Muscle of arm (tissue), 12 donors: ENCODE results near the gene BCL2L1. TPM values are rescaled to one million over a fixed set of nuclear protein-coding genes. Genes with fewer than 3 reads are reported as not detected.

Experiments used
- DNase-seq: peaks from one replicate; pipeline ENCODE4 v3.0.0-alpha.2; 2013
- polyA plus RNA-seq, 12 donors: library from polyadenylated mRNA; unstranded; fragments of 120-200 nt; gene quantifications; one replicate each; pipeline ENCODE4 v1.2.1, GENCODE V29; 2013; ENCODE audit not compliant: insufficient read length in 12 of 12

The BCL2L1 gene
- polyA plus RNA-seq, 12 donors: 24.0 to 55.2 (median 32.4) TPM; not detected in 1

DNA sequence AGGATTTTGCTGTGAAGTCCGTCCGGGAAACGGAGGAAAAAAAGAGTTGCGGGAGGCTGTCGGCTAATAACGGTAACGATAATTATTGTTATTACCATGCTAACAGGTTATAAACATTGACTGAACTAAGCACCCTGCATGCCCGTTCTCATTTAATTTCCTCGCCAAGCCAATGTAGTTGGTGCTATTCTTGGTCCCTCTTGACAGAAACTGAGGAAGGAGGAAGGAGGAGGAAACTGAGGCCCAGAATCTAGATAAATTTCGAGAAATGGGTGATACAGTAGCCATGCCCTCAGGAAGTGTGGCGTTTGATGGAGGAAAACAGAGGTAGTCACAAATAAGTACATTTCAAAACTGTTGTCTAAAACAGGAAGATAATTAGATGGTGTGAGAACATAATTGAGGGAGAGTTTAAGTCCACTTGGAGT lies 16.9 kb upstream of the BCL2L1 start:
- no peak for DNase-seq

GRCh38 chr20:31738729-31739549 lies 16.3 kb upstream of the BCL2L1 start, which contains the start of gene TPX2:
Gene TPX2, plus strand, starts transcription at chr20:31739290. Its CDS starts 18,187 bp downstream, at chr20:31757477.
- DNase-seq: peak; percentile 97

- DNase-seq: no peak
These were observed 8.7 kb upstream of the BCL2L1 start for GRCh38 chr20:31731321-31731717.

- DNase-seq: peak; percentile 97
These were observed 831 bp upstream of the BCL2L1 start for GRCh38 chr20:31723319-31724078.

DNA sequence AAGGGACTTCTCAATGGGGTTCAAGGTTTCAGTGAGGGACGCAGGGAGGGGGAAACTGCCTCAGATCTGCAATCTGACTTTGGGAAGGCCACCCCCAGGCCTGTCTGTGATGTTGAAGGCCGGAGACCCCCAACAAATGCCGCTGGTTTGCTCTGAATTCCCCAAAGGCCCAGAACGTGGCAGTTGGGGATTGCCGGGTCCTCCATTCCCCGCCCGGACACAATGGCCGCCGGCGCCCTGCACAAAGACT lies 326 bp upstream of the BCL2L1 start:
- no peak for DNase-seq

GRCh38 chr20:31721408-31722256 lies 1.0 kb downstream of the BCL2L1 start:
- DNase-seq: no peak

DNA sequence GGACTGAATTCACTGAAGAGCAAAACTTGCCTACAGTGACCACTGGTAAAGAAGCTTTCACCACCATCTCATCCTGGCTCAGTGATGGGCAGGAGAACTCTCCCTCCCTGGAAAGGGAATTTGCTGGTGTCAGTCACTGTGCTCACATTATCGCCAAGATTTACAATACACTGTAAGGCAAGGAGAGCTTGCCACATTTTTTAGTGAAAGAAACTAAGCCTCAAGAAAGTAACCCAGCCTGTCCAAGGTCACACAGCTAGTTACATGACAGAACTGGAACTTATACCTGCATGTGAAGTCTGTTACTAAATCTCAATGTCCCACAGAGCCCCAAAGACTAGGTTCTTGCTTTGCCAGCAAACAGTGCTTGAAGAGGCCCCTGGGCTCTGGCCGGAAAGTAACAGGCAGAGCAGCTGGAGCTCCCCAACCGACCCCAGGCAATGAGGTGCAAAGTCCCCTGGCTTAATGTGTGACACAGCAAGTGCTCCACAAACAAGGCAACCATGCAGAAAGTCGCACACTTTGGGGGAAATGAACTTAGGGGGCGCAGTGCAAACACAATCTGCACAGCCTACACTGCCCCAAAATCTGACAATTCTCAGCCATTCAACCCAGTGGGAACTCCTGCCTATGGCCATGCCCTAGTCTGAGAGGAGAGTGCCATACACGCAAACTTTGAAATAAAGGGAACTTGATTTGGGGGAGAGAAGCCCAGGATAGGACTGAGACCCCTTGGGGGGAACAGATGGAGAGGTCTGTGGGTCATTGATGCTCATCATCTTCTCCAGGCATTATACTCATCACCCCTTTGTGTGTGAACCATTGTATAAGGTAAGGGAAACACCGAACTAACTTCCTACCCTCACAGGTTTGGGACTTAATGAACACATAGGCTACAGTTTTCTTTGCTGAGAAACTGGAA lies 1.9 kb downstream of the BCL2L1 start:
- no peak for DNase-seq

GRCh38 chr20:31719644-31720485 lies 2.8 kb downstream of the BCL2L1 start:
- no peak for DNase-seq

- DNase-seq: no peak
These were observed 3.6 kb downstream of the BCL2L1 start for GRCh38 chr20:31718952-31719643.

DNA sequence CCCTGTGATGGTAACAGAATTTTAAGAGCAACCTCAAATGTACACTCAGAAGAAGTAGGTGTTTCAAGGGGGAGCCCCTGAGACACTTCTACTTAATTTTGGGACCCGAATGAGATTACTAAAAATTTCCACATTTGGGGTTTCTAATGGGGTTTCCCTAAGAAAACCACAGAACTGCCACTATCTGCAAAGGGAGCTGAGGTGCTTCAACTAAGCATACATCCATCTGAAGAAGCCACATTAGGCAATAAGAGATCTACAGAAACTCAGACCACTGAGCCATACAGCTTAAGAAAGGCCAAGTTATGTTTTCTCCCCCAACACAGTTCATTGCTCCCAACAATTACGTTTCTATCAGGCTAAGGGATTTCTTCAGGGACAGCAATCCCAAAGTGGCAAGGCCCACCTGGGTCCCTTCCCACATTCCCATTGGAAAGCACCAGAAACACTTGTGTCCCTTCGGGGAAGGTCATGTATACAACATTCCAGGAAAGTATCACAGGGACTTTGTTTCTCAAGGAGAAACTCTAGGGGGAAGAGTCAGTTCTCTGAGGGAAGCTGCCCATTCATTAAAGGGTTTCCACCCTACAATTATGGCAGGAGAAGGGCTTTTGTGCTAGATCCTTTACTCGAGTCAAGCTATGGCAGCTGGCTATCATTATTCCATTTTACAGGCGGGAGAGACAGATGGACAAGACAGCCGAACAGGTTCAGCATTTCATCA lies 5.0 kb downstream of the BCL2L1 start:
- no peak for DNase-seq

DNA sequence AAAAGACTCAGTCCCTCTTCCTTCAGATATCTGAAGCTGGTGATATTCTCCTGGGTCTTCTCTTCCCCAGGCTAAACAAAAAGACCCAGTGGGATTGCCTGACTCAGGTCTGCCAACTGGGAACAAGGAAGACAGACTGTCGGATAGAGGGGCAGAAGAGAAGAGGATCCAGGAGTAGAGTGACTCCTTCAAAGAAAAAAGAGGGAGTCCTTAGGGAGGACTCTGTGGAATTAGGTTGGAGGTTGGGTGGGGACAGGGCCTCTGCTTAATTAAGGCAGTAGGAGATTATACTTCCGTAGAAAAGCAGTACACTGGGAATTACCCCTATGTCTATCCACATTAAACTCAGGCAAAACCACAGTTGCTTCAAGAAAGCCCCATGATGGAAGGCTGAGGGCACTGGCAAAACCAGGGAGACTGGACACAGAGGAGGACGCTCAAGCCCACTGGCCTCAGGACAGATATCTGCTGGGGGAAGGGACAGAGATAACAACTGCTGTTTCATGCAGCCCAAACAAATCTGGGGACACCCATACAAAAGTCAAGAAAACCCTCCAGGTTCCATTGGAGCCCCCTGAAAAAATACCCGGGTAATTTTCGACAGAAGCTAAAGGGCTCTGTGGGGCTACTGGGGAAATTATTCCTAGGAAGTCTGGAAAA lies 5.7 kb downstream of the BCL2L1 start:
- DNase-seq: no peak

DNA sequence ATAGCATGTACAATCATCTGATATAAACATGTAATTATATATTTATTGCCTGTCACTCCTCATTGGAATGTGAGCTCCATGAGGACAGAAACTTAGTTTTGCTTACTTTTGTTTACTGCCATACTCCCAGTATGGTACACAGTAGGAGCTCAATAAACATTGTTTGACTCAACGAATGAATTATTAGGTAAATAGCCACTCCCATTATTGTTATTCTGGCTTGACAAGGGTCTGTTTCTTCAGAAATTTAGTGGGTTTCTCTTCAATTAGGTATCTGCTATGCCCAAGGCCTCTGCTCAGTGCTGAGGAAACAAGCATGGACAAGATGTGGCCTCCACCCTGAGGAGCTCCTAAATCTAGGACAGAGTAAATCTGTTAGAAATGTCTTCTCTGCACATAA lies 6.3 kb downstream of the BCL2L1 start:
- no peak for DNase-seq

GRCh38 chr20:31715766-31716165 lies 6.9 kb downstream of the BCL2L1 start:
- no peak for DNase-seq

- peak; percentile 68 for DNase-seq
These were observed 9.1 kb downstream of the BCL2L1 start for GRCh38 chr20:31713312-31714273.

DNA sequence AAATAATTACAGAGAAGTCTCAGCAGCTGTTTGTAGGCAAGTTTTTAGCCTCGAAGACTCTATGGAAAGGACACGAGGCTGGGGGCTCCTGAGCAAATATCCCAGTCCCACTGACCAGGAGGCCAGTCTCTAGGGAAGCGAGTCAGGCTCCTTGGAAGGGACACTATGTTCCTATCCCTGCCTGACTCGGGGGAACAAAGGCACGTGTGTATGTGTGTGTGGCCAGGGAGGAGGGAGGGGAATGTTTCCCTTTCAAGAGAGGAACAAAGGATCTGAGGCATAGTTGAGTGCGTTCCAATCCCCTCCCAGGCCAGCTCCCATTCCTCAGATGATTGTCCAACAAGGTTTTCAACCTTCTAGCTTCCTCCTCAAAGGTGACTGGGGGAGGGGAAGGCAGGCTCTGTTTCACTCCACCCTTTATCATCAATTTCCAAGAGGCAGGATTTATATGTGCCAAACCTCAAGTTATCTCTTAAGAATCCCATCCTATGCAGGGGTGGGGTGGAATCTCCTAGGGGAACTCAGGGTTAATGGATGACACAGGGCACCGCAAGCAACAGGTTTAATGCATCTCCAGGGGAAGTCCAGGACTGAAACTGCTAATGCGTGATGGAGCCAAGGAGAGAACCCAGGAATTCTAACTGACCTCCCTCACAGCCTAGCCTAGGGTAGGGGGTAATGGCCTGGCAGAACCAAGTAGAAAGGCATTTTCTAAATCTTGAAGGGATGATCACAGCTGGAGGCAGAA lies 9.9 kb downstream of the BCL2L1 start:
- DNase-seq: peak; percentile 66

DNA sequence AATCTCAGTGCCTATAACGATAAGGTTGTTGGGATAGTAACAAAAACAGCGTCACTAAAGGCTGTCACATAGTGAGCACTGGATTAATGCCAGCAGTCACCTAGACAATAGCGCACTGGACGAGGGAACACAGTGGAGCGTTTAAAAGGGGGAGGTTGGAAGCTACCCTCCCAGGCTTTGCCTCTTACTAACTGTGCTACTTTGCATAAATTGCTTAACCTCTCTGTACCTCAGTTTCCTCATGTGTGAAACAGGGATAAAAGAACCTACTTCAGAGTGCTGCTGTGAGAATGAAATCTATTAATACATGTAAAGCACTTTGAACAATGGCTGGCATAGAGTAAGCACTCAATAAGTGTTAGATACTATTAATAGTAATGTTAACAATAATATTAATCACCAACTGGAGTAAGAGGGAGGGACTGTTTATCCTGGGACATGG lies 10.5 kb downstream of the BCL2L1 start:
- DNase-seq: no peak
